Stimulated activated naive CD8-positive, alpha-beta T cell treated with anti-CD3 and anti-CD28 coated beads, Interleukin-15, Interleukin-2, amounts not matched to agents 100 ng/mL and 50 ng/mL, for 24 hours (primary cell): Measurements from ENCODE around the gene UPK2.

ENCODE experiments used
- H3K27ac Mint-ChIP-seq: one replicate; pipeline ENCODE4 v1.8.0; 2021; ENCODE audit warnings: mild to moderate bottlenecking, mixed read lengths
- H3K27me3 Mint-ChIP-seq: one replicate; pipeline ENCODE4 v1.8.0; 2021; ENCODE audit warnings: mixed read lengths
- H3K36me3 Mint-ChIP-seq: one replicate; pipeline ENCODE4 v1.8.0; 2021; ENCODE audit warnings: low read depth, mixed read lengths
- H3K4me1 Mint-ChIP-seq: one replicate; pipeline ENCODE4 v1.8.0; 2021; ENCODE audit warnings: low read depth, mixed read lengths
- H3K4me3 Mint-ChIP-seq: one replicate; pipeline ENCODE4 v1.8.0; 2021; ENCODE audit warnings: mild to moderate bottlenecking, mixed read lengths
- H3K9me3 Mint-ChIP-seq: one replicate; pipeline ENCODE4 v1.8.0; 2021; ENCODE audit warnings: mixed read lengths

UPK2 gene

DNA sequence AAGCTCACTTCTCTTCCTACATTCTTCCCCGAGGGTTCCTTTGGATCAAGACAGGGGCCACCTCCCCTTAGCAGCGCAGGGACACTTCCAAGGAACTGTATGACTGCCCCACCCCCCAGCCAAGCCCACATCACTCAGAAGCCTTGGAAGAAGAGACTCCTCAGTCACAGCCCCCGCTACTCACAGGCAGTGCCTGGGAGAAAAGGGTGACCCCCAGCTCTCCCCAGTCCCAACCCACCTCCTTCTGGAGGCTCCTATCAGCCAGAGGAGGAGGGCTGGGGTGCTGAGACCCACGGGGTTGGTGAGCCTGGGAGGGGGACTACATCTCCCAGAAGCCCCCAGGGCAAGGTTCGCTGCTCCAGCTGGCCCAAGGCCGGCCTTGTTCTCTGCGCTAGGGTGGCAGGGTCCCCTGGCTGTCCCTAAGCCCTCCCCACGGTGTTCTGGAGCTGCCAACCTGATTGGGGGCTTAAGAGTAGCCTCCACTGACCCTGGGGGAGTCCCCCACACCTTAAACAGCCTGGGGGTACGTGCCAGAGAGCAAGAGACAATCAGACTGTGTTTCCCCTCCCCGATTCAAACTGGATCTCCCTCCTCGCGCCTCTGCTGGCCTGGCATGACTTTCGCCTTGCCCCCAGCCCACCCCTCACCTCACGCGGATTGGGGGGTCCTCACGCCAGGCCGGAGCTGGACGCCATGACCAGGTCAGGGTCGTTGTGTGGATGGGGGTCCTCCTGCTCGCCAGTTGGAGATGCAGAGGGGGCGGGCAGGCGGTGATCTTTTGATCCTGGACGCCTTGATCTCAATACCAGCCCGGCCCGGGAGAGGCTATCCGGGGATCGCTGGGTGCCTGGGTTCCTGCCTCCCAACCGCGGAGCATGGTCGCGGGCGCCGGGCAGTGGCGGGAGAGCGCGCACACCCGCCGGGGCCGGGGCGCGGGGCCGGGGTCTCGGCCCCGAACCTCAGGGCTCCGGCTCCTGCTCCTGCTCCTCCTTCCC, 31.2 kb upstream of the UPK2 start:
- Mint-ChIP-seq H3K36me3 (no peaks in the 10 kb centered on the region), H3K9me3 (no peaks in the 10 kb centered on the region), H3K4me3 (peak overlapping the region; percentile 88), H3K27me3 (no peaks in the 10 kb centered on the region), H3K27ac (peak overlapping the region; percentile 82), H3K4me1 (peaks cover 64% of the 10 kb centered on the region)

DNA sequence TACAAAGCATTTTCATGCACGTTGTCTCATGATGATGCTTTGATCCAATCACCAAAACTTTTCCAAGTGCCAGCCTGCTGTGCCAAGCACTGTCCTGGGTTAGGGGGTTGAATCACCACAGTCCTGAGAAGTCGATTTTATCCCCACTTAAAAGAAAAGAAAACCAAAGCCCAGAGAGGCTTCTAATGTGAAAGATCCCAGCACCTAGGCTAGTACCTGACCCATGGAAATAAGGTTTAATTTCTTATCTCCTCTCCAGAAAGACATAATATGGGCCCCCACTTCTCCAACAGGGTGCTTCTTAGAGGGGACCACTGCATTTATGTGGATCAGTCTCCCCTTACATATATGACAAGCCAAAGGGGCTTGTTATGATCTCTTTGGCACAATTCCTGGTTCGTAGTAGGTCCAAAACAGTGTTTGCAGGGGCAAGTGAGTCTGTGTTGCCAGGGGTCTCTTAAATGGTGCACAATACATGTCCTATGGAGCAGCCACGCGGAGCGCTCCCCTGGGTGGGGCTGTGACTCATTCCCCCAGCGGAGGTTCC, 28.5 kb upstream of the UPK2 start:
- Mint-ChIP-seq H3K27ac (peak overlapping the region; percentile 98), H3K27me3 (no peaks in the 10 kb centered on the region), H3K4me1 (peaks cover 64% of the 10 kb centered on the region), H3K9me3 (no peaks in the 10 kb centered on the region), H3K4me3 (peak overlapping the region; percentile 89), H3K36me3 (no peaks in the 10 kb centered on the region)

DNA sequence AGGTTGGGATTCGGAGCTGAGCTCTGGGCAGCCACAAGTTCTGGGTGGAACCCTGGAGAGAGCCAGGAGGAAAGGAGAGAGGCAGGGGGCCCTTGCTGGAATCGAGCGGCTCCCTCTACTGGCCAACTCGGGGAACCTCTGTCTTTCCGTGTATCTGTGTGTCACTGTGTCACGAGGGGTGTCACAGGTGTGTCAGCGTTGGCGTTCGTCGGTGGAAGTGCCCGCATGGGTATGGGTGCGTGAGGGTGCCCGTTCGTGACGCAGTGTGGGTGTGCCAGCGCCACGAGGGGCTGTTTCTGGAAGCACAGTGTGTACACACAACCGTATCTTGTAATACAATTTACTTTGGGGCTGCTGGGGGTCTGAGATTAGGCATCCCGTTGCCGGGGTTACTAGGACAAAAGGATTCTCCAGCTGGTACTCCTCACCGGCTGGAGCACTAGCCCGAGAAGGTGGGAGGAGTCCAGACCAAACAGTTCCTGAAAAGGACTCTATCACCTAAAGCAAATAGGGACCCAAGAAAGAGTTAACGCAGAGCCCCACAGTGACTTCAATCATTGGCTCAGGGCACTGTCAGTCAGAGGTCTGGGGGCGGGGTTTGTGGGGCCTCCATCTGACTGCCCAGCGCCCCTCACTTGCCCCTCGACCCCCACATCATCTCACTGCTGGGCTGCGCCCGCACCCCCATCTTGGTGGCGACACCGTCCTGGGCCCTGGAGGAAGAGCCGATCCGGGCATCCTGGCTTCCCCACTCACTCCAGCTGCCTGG, 27.8 kb upstream of the UPK2 start:
- Mint-ChIP-seq H3K4me3 (peak overlapping the region; percentile 89), H3K4me1 (peaks cover 57% of the 10 kb centered on the region), H3K9me3 (no peaks in the 10 kb centered on the region), H3K27ac (peak overlapping the region; percentile 98), H3K36me3 (no peaks in the 10 kb centered on the region), H3K27me3 (no peaks in the 10 kb centered on the region)

DNA sequence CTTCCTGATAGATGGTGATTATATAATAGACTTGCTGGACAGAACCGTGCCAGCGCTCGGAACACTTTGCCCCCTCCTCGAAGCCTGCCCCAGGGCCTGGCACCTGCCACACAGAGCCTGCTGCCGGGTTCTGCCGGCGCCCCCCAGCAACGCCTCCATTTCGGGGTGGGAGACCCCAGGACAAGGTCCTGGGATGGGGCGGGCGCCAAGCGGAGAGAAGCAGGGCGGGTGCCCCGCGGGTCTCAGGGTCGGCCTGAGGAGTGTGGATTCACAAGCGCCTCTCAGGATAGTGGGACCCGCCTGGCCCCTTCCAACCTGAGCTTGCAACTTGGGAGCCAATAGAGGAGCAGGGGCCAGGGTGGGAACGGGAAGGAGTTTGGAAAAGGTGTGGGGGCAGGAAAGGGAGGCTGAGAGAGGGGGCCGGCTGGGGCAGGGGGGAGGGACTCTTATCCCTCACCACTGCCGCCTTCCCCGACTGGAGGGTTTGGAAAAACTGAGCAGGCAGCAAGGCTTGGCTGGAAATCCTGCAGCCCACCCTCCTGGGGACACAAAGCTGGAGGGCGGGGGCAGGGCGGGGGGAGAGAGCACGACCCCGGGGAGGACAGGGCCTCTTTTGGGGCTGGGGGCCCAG, 27.1 kb upstream of the UPK2 start:
- Mint-ChIP-seq H3K9me3 (no peaks in the 10 kb centered on the region), H3K4me1 (peaks cover 50% of the 10 kb centered on the region)

DNA sequence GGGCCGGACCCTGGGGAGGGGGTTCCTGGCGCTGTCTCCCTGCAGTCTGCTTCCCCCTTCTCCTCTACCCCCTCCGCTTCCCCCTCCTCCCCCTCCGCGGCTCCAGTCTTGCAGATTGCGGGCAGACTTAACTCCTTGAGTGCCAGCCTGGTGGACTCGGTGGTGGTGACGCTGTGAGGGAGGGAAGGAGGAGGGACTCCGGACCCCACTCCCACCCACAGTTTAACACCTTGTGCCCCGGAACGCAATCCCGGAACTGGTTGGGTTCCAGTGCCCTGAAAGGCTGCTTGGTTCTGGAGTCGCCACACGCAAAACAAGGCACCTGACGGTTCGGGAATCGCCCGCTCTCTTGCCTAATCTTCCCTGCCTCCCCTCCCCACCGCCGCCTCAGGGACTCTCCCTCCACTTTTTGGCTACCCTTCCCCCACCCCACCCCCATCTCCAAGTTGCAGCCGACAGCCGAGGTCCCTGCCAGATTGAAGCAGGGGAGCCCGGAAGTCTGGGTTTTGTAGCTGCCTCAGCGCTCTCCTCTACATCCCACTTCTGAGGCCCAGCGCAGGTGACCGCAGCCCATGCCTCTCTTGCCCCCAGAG, 26.5 kb upstream of the UPK2 start:
- no peaks in the 10 kb centered on the region for H3K9me3 Mint-ChIP-seq
- H3K4me3 Mint-ChIP-seq, result peak overlapping the region; percentile 83
- no peaks in the 10 kb centered on the region for H3K27me3 Mint-ChIP-seq
- no peaks in the 10 kb centered on the region for H3K36me3 Mint-ChIP-seq
- H3K27ac Mint-ChIP-seq, result peak overlapping the region; percentile 74
- peaks cover 44% of the 10 kb centered on the region for H3K4me1 Mint-ChIP-seq

More for the DNA sequence above, 27.1 kb upstream of the UPK2 start:
- H3K36me3 Mint-ChIP-seq, result no peaks in the 10 kb centered on the region
- H3K27me3 Mint-ChIP-seq, result no peaks in the 10 kb centered on the region
- H3K27ac Mint-ChIP-seq, result peak overlapping the region; percentile 98
- peak overlapping the region; percentile 89 for H3K4me3 Mint-ChIP-seq

DNA sequence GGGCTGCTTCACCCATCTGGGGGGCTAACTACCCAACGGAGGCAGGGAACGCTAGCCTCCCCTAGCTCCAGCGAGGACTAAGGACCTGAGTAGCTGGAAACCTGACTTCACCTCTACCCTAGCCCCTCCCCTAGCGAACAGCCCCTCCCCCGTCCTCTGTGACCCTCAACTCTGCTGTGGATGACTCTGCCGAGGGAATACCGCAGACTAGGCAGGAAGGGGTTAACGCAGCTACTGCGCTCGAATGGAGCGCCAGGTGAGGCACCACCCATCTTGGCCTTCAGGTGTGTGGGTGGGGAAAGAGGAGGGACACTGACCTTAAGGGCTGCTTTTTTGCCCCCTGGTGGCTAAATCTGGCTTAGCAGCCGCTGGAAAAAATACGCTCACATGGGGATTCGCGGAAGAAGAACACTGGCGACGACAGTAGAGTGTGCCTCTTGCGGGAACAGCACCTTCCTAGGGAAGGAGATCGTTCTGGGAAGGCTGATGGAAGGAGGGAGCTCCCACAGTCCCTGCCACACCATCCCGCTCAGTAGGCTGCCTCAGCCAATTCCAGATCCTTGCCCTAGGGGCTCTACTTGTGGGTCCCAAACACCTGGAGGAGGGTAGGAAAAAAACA, 25.9 kb upstream of the UPK2 start:
- Mint-ChIP-seq H3K4me1 (peaks cover 43% of the 10 kb centered on the region), H3K27ac (peak overlapping the region; percentile 74), H3K27me3 (no peaks in the 10 kb centered on the region), H3K4me3 (peak overlapping the region; percentile 83), H3K36me3 (no peaks in the 10 kb centered on the region), H3K9me3 (no peaks in the 10 kb centered on the region)

DNA sequence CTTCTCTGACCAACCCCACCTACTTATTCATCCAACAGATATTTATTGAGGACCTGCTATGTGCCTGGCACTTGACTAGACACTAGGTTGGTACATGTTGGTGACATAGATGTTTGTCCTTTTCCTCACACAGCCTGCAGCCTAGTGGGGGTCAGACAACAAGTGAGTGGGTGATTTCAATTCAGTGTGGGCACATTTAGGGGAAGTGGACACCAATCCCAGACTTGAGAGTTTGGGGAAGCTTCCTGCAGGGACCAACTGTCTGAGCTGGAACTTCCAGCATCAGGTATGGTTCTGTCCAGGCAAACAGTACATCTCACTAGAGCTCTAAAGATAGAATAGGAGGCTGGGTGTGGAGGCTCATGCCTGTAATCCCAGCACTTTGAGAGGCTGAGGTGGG, 24.5 kb upstream of the UPK2 start:
- no peak overlapping the region for H3K4me3 Mint-ChIP-seq
- peak overlapping the region; percentile 74 for H3K27ac Mint-ChIP-seq
- H3K9me3 Mint-ChIP-seq, result no peaks in the 10 kb centered on the region
- peaks cover 37% of the 10 kb centered on the region for H3K4me1 Mint-ChIP-seq
- H3K27me3 Mint-ChIP-seq, result no peaks in the 10 kb centered on the region
- no peaks in the 10 kb centered on the region for H3K36me3 Mint-ChIP-seq

DNA sequence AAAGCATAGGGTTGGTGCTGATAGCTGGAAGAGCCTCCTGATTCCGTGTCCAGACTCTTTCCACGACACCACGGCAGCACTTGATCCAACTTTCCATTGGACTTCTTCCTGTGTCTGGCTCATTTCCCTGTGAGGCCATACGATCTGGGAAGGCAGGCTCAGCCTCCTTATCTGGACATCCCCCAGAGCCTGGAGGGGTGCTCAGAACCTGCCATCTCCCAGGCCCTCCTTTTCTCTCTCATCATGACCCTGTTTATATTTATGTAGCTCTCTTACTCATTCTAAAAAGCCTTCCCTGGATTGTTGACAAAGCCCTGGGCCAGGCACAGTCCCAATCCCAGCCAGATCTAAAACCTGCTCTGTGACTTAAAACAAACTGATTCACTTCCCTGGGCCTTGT, 22.6 kb upstream of the UPK2 start:
- Mint-ChIP-seq H3K27me3 (no peaks in the 10 kb centered on the region), H3K9me3 (no peaks in the 10 kb centered on the region), H3K4me3 (no peak overlapping the region), H3K36me3 (no peaks in the 10 kb centered on the region), H3K27ac (no peak overlapping the region), H3K4me1 (peaks cover 20% of the 10 kb centered on the region)

DNA sequence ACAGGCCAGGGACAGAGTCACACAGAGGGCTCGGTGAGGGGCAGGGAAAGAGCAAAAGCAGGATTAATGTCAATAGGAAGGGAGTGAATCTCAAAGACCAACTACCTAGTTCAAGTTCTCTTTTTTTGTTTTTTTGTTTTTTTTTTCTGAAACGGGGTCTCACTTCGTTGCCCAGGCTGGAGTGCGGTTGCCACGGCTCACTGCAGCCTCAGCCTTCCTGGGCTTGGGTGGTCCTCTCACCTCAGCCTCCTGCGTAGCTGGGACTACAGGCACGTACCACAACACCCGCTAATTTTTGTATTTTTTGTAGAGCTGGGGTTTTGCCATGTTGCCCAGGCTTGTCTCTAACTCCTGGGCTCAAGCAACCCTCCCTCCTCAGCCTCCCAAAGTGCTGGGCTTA, 20.7 kb upstream of the UPK2 start:
- Mint-ChIP-seq H3K4me1 (peaks cover 33% of the 10 kb centered on the region), H3K27me3 (no peaks in the 10 kb centered on the region), H3K4me3 (no peak overlapping the region), H3K27ac (no peak overlapping the region), H3K9me3 (no peaks in the 10 kb centered on the region), H3K36me3 (no peaks in the 10 kb centered on the region)

DNA sequence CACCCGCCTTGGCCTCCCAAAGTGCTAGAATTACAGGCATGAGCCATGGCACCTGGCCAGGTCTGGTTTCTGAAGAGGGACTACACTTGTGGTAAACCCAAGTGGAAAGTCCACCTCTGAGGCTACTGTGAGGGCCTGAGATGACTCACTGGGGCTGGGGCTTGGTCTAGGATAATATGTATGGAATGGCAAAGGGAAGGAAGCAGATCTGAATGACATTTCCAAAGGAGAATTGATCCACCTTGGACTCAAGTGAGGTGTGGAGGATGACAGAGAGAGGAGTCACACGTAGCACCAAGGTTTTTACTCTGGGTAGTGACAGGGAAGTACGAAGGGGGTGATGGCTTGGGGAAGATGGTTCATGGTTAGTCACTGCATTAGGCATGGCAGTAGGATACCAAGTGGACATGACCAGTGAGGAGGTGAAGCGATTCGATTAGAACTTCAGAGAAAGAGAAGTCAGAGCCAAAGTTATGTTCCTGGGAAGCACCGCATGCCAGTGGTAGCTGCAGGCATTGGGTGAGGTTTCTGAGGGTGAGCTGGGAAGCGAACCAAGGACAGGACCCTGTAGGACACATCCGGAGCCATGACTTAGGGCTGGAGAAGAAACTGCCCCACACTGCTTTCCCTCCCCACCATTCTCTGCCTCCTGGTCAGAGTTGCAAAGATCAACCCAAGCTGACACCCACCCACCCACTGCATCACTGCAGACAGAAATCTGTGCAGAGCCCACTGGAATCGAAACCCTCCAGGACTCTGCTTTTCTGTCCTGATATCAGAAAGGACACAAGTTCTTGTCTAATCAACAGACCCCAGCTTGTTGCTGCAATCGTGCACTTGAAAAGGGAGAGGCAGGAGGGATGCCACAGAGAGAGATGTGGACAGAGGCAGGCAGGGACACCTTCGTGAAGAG, 17.4 kb upstream of the UPK2 start:
- H3K27ac Mint-ChIP-seq, result peak overlapping the region; percentile 55

DNA sequence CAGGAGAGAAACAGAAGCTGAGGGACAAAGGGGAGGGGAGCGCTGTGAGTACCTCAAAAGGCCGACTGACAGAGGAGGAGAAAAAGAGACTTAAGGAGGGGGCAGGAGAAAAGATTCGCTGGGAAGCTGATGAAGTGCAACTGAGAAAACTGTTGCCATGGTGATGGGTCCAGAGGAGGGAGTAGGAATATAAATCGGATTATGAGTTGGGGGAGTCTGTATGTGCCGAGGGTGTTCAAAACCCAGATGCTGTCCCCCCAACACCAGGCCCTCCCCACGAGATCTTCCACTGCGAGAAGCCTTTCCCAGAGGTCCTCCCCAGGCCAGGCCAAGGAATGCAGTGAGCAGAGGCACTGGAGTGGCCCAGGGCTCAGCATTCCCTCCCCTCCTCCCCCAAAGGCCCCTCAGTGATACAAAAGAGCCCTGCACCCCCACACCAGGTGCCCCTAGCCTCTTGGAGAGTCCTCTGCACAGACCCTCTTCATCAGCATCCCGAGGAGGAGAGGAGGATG, 16.6 kb upstream of the UPK2 start:
- Mint-ChIP-seq H3K4me3 (no peak overlapping the region), H3K4me1 (peaks cover 39% of the 10 kb centered on the region), H3K27ac (peak overlapping the region; percentile 85), H3K9me3 (no peaks in the 10 kb centered on the region), H3K36me3 (no peaks in the 10 kb centered on the region), H3K27me3 (no peaks in the 10 kb centered on the region)

More for the DNA sequence above, 17.4 kb upstream of the UPK2 start:
- Mint-ChIP-seq H3K4me3 (no peak overlapping the region), H3K9me3 (no peaks in the 10 kb centered on the region), H3K4me1 (peaks cover 39% of the 10 kb centered on the region), H3K36me3 (no peaks in the 10 kb centered on the region), H3K27me3 (no peaks in the 10 kb centered on the region)

DNA sequence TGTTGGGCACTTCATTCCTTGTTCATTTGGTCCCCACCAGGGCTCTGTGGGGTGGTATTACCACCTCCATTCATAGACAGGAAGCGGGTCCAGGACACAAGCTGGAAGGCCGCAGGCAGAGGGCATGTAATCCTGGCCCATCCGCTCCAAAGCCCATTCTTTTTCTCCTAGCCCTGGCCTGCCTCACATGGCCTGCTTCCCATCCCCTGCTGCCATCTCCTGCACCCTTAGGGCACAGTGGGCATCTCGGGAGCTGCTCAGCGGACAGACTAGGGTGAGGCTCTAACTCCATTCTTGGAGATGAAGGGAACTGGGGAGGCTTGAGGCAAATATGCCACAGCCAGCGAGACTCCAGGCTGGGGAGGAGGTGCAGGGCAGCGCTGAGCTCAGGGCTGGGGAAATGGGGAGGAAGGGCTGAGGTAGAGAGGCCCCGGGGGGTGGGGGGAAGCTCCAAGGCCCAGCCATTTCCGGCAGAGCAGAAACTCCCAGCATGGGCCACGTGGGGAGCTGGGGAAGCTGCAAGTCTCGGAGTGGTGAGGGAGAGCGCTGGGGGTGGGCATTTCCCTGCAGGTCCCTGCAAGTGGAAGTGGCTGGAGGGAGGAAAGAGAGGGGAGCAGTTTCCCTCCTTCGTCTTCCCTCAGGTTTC, 16.0 kb upstream of the UPK2 start:
- peak overlapping the region; percentile 85 for H3K27ac Mint-ChIP-seq
- peaks cover 39% of the 10 kb centered on the region for H3K4me1 Mint-ChIP-seq
- H3K27me3 Mint-ChIP-seq, result no peaks in the 10 kb centered on the region
- H3K36me3 Mint-ChIP-seq, result no peaks in the 10 kb centered on the region
- H3K9me3 Mint-ChIP-seq, result no peaks in the 10 kb centered on the region
- peak overlapping the region; percentile 37 for H3K4me3 Mint-ChIP-seq

DNA sequence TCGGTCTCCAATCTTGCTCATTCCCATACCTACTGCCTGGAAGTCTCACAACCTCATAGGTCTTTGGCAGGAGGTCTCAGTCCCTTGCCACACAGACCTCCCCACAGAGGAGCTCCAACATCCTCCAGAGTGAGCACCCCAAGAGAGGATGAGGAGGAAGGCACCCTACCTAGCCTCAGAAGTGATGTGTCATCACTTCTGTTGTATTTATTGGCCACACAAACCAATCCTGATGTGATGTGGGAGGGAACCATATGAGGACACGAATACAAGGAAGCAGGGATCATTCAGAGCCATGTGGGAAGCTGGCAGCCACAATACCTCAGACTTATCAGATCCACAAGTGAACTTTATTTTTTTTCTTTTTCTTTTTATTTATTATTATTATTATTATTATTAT, 9.0 kb upstream of the UPK2 start:
- Mint-ChIP-seq H3K27ac (no peak overlapping the region), H3K36me3 (no peaks in the 10 kb centered on the region), H3K27me3 (no peaks in the 10 kb centered on the region), H3K4me1 (peaks cover 4% of the 10 kb centered on the region), H3K4me3 (no peak overlapping the region), H3K9me3 (no peaks in the 10 kb centered on the region)
